OCI-LY1 (cell line): ENCODE measurements around the gene CHRNG.

ENCODE experiments used
- EZH2 ChIP-seq: fragments of 200-600 bp; sonication (generic), shearing (Covaris generic); IDR thresholded peaks from 2 replicates; pipeline ENCODE4 v1.8.0; 2017; ENCODE audit warnings: borderline replicate concordance, mixed run types, mild to moderate bottlenecking, antibody characterized with exemption, low read length, moderate library complexity, mixed read lengths
- TF ChIP-seq, protein P1 (sequence below): fragments of 200-600 bp; sonication (generic), shearing (Covaris generic); IDR thresholded peaks from 2 replicates; pipeline ENCODE4 v1.5.1; 2017; ENCODE audit warnings: mild to moderate bottlenecking, antibody characterized with exemption, low read length, moderate library complexity, mixed read lengths

GRCh38 chr2:232529806-232530547, 9.5 kb upstream of the CHRNG start:
- TF ChIP-seq, protein P1, sequence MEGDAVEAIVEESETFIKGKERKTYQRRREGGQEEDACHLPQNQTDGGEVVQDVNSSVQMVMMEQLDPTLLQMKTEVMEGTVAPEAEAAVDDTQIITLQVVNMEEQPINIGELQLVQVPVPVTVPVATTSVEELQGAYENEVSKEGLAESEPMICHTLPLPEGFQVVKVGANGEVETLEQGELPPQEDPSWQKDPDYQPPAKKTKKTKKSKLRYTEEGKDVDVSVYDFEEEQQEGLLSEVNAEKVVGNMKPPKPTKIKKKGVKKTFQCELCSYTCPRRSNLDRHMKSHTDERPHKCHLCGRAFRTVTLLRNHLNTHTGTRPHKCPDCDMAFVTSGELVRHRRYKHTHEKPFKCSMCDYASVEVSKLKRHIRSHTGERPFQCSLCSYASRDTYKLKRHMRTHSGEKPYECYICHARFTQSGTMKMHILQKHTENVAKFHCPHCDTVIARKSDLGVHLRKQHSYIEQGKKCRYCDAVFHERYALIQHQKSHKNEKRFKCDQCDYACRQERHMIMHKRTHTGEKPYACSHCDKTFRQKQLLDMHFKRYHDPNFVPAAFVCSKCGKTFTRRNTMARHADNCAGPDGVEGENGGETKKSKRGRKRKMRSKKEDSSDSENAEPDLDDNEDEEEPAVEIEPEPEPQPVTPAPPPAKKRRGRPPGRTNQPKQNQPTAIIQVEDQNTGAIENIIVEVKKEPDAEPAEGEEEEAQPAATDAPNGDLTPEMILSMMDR = no peak
- TF ChIP-seq EZH2 = no peak
